HepG2 (cell line): ENCODE measurements around the gene HDGFL2. TPM values are rescaled to one million over a fixed set of nuclear protein-coding genes. Genes with fewer than 3 reads are reported as not detected.
A peak's percentile ranks its signal among the peaks of the same experiment; 100 is the strongest.

Source experiments
- EEA1 ChIP-seq: sonication (generic); formaldehyde crosslinking; IDR thresholded peaks from 2 replicates; pipeline ENCODE4 v1.5.1; 2020; ENCODE audit warnings: mild to moderate bottlenecking, missing genetic modification reagents, borderline replicate concordance
- PCBP1 ChIP-seq: fragments of 200-400 bp; formaldehyde crosslinking; IDR thresholded peaks from 2 replicates; pipeline ENCODE4 v1.6.1; 2017; ENCODE audit warnings: mild to moderate bottlenecking, low read depth, low read length, borderline replicate concordance
- SP1 ChIP-seq, 2 experiments: fragments of 450-650 bp in 1 of 2; sonication (generic) in 1 of 2; formaldehyde crosslinking in 1 of 2; IDR thresholded peaks; 2 replicates each; pipeline versions ENCODE4 v1.4.0 to v1.6.1; 2016 to 2020; ENCODE audit warnings: missing genetic modification reagents in 1 of 2
- SP4 ChIP-seq: sonication (generic); formaldehyde crosslinking; IDR thresholded peaks from 2 replicates; pipeline ENCODE4 v1.8.1; 2023; ENCODE audit warnings: mild to moderate bottlenecking, missing genetic modification reagents
- TFE3 ChIP-seq: IDR thresholded peaks from 2 replicates; pipeline ENCODE4 v1.6.1; 2016
- THAP7 ChIP-seq: sonication (generic); formaldehyde crosslinking; IDR thresholded peaks from 2 replicates; pipeline ENCODE4 v1.8.1; 2023; ENCODE audit warnings: mild to moderate bottlenecking, missing genetic modification reagents
- TRIM24 ChIP-seq: sonication (generic); formaldehyde crosslinking; IDR thresholded peaks from 2 replicates; pipeline ENCODE4 v1.8.0; 2022; ENCODE audit warnings: mild to moderate bottlenecking, missing genetic modification reagents
- XRCC5 ChIP-seq: fragments of 200-400 bp; formaldehyde crosslinking; optimal IDR thresholded peaks from 2 replicates; pipeline ENCODE3; 2017; ENCODE audit warnings: mild to moderate bottlenecking, low read length
- ZBTB38 ChIP-seq: sonication (generic); formaldehyde crosslinking; IDR thresholded peaks from 2 replicates; pipeline ENCODE4 v1.5.1; 2020; ENCODE audit warnings: mild to moderate bottlenecking, missing genetic modification reagents
- ZNF281 ChIP-seq: sonication (generic); formaldehyde crosslinking; IDR thresholded peaks from 2 replicates; pipeline ENCODE4 v1.4.0; 2020; ENCODE audit warnings: missing genetic modification reagents, borderline replicate concordance
- ZNF816 ChIP-seq: sonication (generic); formaldehyde crosslinking; IDR thresholded peaks from 2 replicates; pipeline ENCODE4 v1.8.0; 2022; ENCODE audit warnings: missing genetic modification reagents, mild to moderate bottlenecking, borderline replicate concordance
- polyA plus RNA-seq, 8 experiments: library from polyadenylated mRNA; depleted of rRNA in 3 of 8; stranded (reverse) in 7 of 8; unstranded in 1 of 8; fragments of >200 nt; fragmentation: Illumina TruSeq in 4 of 8; extraction: Trizol in 4 of 8; gene quantifications; 2 replicates each; pipeline versions ENCODE4 v1.2.1 to v1.2.3, GENCODE V29; 2011 to 2016; ENCODE audit warnings: low read depth in 4 of 8, missing spikeins in 1 of 8, mixed read lengths in 1 of 8; ENCODE audit not compliant: insufficient read depth in 1 of 8
- total RNA-seq, 5 experiments: library from RNA; depleted of rRNA; stranded (reverse); fragments of >200 nt; fragmentation: Illumina TruSeq; extraction: Trizol; gene quantifications; 2 replicates each; pipeline ENCODE4 v1.2.3, GENCODE V29; 2016; ENCODE audit warnings: low read depth in 1 of 5
- TF ChIP-seq, protein P1 (sequence below): IDR thresholded peaks from 2 replicates; pipeline ENCODE4 v1.6.1; 2012; ENCODE audit warnings: inconsistent platforms
- TF ChIP-seq, protein P2 (sequence below): sonication (generic); formaldehyde crosslinking; IDR thresholded peaks from one replicate; pipeline ENCODE4 v1.5.1; 2020; ENCODE audit warnings: mild to moderate bottlenecking, missing genetic modification reagents; ENCODE audit errors: not compliant biosample characterization

HDGFL2 gene
- total and polyA plus RNA-seq, 2 of the 13 experiments (the other 11 are each of a cell fraction or from before 2014, with no cell fraction given): 20.0 to 51.1 TPM

DNA sequence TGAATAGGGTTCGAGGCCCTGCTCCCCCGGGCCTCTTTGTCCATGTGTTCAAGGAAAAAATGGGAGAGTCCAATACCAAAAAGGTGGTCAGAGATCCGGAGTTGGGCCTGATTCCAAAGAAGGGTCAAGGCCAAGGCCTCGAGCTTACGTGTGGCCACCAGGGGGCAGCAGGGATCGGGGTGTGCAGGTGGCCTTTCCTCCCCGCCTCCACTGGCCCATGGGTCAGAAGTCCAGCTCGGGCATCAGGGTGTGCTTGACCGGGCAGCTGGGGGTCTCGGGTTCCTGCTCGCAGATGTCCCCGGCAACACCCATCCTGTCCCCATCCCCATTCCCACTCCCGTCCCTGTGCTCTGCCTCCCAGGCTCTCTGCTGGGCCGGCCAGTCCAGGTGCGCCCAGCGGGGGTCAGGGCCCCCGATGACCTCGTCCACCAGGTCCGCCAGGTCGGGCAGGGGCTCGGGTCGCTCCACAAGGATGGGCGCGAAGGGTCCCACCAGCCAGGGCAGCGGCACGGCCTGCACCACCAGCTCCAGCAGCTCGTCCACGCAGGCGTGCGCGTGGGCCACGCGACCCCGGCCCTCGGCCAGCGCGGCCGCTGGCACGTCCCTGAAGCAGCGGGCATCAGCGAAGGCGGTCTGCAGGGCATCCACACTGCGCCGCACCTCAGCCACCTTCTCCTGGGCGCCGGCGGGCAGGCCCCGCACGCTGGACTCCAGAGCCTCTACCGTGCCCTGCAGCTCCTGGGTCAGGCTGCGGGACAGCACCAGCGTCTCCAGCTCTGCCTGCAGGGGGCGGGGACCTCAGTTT, 51.4 kb downstream of the HDGFL2 start (continued):
- TF ChIP-seq SP1 (IDR thresholded peaks at IDR 0.05): no peak
- TF ChIP-seq SP1 (CRISPR knock-in tag; IDR thresholded peaks at IDR 0.05): peak; percentile 43; the same call in 1 of the 2 replicates
- TF ChIP-seq ZNF816 (CRISPR knock-in tag): no peak
- 0 out of 2 replicates have a peak, but pooled peaks have one; percentile 25 for TF ChIP-seq TFE3 (CRISPR knock-in tag)
- TF ChIP-seq ZBTB38: peak; percentile 55; the same call in 1 of the 2 replicates
- peak; percentile 71 for TF ChIP-seq XRCC5
- 0 out of 2 replicates have a peak, but pooled peaks have one; percentile 6 for TF ChIP-seq TRIM24 (CRISPR knock-in tag)
- TF ChIP-seq, protein P1, sequence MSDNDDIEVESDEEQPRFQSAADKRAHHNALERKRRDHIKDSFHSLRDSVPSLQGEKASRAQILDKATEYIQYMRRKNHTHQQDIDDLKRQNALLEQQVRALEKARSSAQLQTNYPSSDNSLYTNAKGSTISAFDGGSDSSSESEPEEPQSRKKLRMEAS: 0 out of 2 replicates have a peak, but pooled peaks have one; percentile 42
- peak; percentile 79; the same call in 1 of the 2 replicates for TF ChIP-seq PCBP1
- peak; percentile 66; the same call in 1 of the 2 replicates for TF ChIP-seq ZNF281 (CRISPR knock-in tag)
- TF ChIP-seq EEA1 (CRISPR knock-in tag): 0 out of 2 replicates have a peak, but pooled peaks have one; percentile 55
- TF ChIP-seq SP4: no peak; the same call in 1 of the 2 replicates
- 0 out of 2 replicates have a peak, but pooled peaks have one; percentile 36 for TF ChIP-seq THAP7 (CRISPR knock-in tag)
- TF ChIP-seq, protein P2, sequence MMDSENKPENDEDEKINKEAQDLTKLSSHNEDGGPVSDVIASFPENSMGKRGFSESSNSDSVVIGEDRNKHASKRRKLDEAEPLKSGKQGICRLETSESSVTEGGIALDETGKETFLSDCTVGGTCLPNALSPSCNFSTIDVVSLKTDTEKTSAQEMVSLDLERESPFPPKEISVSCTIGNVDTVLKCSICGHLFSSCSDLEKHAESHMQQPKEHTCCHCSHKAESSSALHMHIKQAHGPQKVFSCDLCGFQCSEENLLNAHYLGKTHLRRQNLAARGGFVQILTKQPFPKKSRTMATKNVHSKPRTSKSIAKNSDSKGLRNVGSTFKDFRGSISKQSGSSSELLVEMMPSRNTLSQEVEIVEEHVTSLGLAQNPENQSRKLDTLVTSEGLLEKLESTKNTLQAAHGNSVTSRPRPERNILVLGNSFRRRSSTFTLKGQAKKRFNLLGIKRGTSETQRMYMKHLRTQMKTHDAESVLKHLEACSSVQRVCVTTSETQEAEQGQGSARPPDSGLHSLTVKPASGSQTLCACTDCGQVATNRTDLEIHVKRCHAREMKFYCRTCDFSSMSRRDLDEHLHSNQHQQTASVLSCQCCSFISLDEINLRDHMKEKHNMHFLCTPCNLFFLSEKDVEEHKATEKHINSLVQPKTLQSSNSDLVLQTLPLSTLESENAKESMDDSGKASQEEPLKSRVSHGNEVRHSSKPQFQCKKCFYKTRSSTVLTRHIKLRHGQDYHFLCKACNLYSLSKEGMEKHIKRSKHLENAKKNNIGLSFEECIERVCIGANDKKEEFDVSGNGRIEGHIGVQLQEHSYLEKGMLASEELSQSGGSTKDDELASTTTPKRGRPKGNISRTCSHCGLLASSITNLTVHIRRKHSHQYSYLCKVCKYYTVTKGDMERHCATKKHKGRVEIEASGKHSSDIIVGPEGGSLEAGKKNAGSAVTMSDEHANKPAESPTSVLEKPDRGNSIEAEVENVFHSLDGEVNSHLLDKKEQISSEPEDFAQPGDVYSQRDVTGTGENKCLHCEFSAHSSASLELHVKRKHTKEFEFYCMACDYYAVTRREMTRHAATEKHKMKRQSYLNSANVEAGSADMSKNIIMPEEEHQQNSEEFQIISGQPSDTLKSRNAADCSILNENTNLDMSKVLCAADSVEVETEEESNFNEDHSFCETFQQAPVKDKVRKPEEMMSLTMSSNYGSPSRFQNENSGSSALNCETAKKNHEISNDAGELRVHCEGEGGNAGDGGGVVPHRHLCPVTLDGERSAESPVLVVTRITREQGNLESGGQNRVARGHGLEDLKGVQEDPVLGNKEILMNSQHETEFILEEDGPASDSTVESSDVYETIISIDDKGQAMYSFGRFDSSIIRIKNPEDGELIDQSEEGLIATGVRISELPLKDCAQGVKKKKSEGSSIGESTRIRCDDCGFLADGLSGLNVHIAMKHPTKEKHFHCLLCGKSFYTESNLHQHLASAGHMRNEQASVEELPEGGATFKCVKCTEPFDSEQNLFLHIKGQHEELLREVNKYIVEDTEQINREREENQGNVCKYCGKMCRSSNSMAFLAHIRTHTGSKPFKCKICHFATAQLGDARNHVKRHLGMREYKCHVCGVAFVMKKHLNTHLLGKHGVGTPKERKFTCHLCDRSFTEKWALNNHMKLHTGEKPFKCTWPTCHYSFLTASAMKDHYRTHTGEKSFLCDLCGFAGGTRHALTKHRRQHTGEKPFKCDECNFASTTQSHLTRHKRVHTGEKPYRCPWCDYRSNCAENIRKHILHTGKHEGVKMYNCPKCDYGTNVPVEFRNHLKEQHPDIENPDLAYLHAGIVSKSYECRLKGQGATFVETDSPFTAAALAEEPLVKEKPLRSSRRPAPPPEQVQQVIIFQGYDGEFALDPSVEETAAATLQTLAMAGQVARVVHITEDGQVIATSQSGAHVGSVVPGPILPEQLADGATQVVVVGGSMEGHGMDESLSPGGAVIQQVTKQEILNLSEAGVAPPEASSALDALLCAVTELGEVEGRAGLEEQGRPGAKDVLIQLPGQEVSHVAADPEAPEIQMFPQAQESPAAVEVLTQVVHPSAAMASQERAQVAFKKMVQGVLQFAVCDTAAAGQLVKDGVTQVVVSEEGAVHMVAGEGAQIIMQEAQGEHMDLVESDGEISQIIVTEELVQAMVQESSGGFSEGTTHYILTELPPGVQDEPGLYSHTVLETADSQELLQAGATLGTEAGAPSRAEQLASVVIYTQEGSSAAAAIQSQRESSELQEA (CRISPR knock-in tag): no peak
